Measurements from ENCODE around the gene MRPS21. TPM values are rescaled to one million over a fixed set of nuclear protein-coding genes. Genes with fewer than 3 reads are reported as not detected.
A peak's percentile ranks its signal among the peaks of the same experiment; 100 is the strongest.

Gene MRPS21
- total RNA-seq, 4 donors from 2014 or later = 31.7 to 41.3 (median 38.7) TPM

DNA sequence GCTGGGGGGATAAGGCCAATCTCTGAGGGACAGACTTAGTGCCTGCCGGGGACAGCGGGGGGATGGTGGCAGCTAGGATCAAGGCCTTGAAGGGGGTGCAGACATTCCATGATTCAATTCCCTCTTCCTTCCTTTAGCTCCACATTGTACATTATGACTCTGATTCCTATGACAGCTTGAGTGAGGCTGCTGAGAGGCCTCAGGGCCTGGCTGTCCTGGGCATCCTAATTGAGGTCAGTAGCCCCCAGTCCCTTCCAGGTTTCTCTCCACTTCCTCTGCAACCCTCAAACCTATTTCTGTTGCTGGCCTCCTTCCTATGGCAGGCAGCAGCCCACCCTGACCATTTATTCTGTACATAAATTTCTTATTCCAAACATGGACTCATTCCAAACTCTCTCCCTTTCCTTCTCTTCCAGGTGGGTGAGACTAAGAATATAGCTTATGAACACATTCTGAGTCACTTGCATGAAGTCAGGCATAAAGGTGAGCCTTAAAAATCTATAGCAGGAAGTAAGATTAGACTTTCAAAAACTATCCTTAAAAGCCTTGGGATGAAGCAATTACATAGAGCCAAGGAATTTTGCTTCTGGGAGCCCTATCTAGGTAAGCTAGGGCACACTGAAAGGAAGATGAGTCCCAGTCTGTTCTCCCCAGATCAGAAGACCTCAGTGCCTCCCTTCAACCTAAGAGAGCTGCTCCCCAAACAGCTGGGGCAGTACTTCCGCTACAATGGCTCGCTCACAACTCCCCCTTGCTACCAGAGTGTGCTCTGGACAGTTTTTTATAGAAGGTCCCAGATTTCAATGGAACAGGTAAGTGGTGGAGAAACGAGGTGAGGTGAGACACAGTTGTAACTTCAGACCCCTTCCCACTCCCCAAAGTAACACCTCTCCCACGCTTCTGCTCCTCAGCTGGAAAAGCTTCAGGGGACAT lies 31.0 kb upstream of the MRPS21 start:
- peak overlapping the region in 1 of 4 donors; percentile 13 for H3K27ac ChIP-seq
- 64 to 67% methylated on average over 6 of the region's 6 CpGs for WGBS, 2 donors
- intact Hi-C loops (cut with DNase I) = no loop called here

GRCh38 chr1:150263549-150263948 lies 30.1 kb upstream of the MRPS21 start:
- Histone ChIP-seq H3K36me3 (peaks cover 7 to 37% (median 17%) of the 10 kb centered on the region in 3 donors), H3K4me3 (no peak overlapping the region), H3K4me1 (peaks cover 15 to 46% (median 18%) of the 10 kb centered on the region in 3 donors), H3K9me3 (no peaks in the 10 kb centered on the region), H3K27me3 (peaks cover 0 to 4% (median 0%) of the 10 kb centered on the region in 4 donors), H3K27ac (peak overlapping the region in 1 of 4 donors; percentile 9)
- 79 to 84% methylated on average over 6 of the region's 6 CpGs for WGBS, 2 donors
- no peak for TF ChIP-seq POLR2A (IDR thresholded peaks at IDR 0.05)
- no peak for TF ChIP-seq CTCF (IDR thresholded peaks at IDR 0.05)
- DNase-seq = no peak
- intact Hi-C loops (cut with DNase I) = no loop called here

More for the DNA sequence above, 31.0 kb upstream of the MRPS21 start:
- Histone ChIP-seq H3K4me3 (no peak overlapping the region), H3K4me1 (peaks cover 8 to 41% (median 14%) of the 10 kb centered on the region in 3 donors), H3K9me3 (no peaks in the 10 kb centered on the region), H3K36me3 (peaks cover 7 to 37% (median 17%) of the 10 kb centered on the region in 3 donors), H3K27me3 (peaks cover 0 to 12% (median 0%) of the 10 kb centered on the region in 4 donors)
- DNase-seq = no peak
- TF ChIP-seq CTCF (IDR thresholded peaks at IDR 0.05) = peak in 1 of 6 experiments; percentile 9
- TF ChIP-seq POLR2A (IDR thresholded peaks at IDR 0.05) = no peak

GRCh38 chr1:150267896-150268295 lies 25.8 kb upstream of the MRPS21 start:
- Histone ChIP-seq H3K36me3 (peaks cover 7 to 37% (median 17%) of the 10 kb centered on the region in 3 donors), H3K4me1 (peaks cover 15 to 44% (median 16%) of the 10 kb centered on the region in 3 donors), H3K4me3 (peak overlapping the region; percentile 89 to 98 (median 96)), H3K27ac (peak overlapping the region; percentile 94 to 99 (median 99)), H3K9me3 (no peaks in the 10 kb centered on the region), H3K27me3 (no peaks in the 10 kb centered on the region)
- WGBS, 2 donors = 24 to 36% methylated on average over 4 to 6 of the region's 6 CpGs
- TF ChIP-seq CTCF (IDR thresholded peaks at IDR 0.05) (no peak), POLR2A (IDR thresholded peaks at IDR 0.05) (no peak)
- no peak for DNase-seq
- intact Hi-C loops (cut with DNase I) = no loop called here

DNA sequence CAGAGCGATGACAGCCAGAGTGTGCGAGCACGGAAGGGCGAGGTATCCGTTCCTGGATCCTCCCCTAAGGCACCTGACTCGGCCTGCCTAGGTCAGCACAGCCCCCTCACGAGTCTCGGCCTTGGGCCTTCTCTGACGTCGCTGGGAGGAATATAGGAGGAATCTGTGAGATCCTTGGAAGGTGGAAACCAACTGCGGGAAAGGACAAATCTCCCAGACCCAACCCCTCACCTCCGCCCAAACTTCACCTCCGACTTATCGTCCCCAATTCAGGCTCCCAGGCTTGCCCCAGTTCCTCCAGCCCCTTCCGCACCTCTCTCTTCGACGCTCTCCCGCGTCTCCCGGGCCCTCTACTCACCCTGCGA lies 25.3 kb upstream of the MRPS21 start:
- Histone ChIP-seq H3K4me1 (peaks cover 15 to 44% (median 19%) of the 10 kb centered on the region in 3 donors), H3K27me3 (no peaks in the 10 kb centered on the region), H3K27ac (peak overlapping the region; percentile 94 to 99 (median 99)), H3K4me3 (peak overlapping the region; percentile 89 to 98 (median 96)), H3K36me3 (peaks cover 7 to 37% (median 17%) of the 10 kb centered on the region in 3 donors), H3K9me3 (no peaks in the 10 kb centered on the region)
- 0% methylated on average over 11 to 19 of the region's 21 CpGs for WGBS, 2 donors
- TF ChIP-seq POLR2A (IDR thresholded peaks at IDR 0.05) (no peak), CTCF (IDR thresholded peaks at IDR 0.05) (no peak)
- intact Hi-C loops (cut with DNase I) = no loop called here
- DNase-seq = no peak

All from esophagus squamous epithelium (tissue), 5 donors.